Esophagus muscularis mucosa (tissue), 3 donors: ENCODE results near the gene TNS1.

Experiments used
- EP300 ChIP-seq: sonication (generic); formaldehyde crosslinking; IDR thresholded peaks from one replicate; pipeline ENCODE4 v1.6.1; 2017; ENCODE audit warnings: antibody characterized with exemption
- TF ChIP-seq, protein P1 (sequence below), 3 experiments: fragments of 200-600 bp in 2 of 3; fragments of 450-650 bp in 1 of 3; sonication (generic) in 2 of 3; IDR thresholded peaks; one replicate each; pipeline ENCODE4 v1.5.1; 2017 to 2019; ENCODE audit warnings: antibody characterized with exemption in 3 of 3, mild to moderate bottlenecking in 2 of 3, moderate library complexity in 1 of 3

DNA sequence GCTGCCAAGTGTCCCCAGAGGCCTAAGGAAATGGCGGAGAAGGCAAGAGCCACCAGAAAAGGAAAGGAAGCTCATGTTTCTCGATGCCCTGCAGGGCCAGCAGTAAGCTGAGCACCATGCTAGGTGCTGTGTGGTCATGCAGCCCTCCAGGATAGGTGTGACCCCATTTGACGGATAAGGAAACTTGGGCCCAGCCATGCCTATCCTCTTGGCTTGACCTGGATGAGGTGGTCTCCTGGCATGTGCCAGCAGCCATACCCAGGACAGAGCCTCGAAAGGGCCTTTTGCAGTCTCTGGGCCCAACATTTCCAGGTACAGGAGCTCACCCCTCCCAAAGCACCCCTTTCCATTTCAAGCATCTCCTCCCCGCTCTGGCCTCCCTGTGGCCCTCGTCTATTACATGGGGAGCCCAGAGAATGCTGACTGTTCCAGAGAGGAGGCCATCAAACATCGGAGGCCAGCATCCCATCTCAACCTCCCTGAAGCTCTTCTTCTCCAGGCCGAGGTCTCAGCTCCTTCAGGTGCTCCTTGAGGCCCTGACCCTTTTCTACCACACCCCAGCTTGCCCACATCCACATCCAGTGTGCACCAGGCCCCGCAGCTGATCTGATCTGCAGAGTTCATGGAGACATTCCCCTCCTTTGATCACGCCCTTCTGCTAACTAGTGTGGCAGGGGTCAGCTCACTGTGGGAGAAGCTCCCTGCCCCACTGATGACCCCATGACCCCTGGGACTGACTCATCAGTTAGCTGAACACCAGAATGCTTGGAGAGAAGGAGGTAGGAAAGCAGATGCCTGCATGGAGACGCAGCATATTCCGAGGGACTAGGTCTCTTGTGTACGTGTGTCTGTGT is 208.4 kb downstream of the TNS1 start:
- TF ChIP-seq, protein P1, sequence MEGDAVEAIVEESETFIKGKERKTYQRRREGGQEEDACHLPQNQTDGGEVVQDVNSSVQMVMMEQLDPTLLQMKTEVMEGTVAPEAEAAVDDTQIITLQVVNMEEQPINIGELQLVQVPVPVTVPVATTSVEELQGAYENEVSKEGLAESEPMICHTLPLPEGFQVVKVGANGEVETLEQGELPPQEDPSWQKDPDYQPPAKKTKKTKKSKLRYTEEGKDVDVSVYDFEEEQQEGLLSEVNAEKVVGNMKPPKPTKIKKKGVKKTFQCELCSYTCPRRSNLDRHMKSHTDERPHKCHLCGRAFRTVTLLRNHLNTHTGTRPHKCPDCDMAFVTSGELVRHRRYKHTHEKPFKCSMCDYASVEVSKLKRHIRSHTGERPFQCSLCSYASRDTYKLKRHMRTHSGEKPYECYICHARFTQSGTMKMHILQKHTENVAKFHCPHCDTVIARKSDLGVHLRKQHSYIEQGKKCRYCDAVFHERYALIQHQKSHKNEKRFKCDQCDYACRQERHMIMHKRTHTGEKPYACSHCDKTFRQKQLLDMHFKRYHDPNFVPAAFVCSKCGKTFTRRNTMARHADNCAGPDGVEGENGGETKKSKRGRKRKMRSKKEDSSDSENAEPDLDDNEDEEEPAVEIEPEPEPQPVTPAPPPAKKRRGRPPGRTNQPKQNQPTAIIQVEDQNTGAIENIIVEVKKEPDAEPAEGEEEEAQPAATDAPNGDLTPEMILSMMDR (IDR thresholded peaks at IDR 0.05) = no peak
- TF ChIP-seq EP300 = no peak
